HepG2 (cell line): ENCODE data around the gene SYMPK. TPM values are rescaled to one million over a fixed set of nuclear protein-coding genes. Genes with fewer than 3 reads are reported as not detected.

ENCODE experiments used
- CBX2 ChIP-seq, 2 experiments: fragments of 200-600 bp in 1 of 2; sonication (generic); formaldehyde crosslinking in 1 of 2; IDR thresholded peaks; 2 replicates each; pipeline versions ENCODE4 v1.7.0 to v1.8.1; 2018 to 2022; ENCODE audit warnings: low read depth in 2 of 2, low read length in 1 of 2, mild to moderate bottlenecking in 1 of 2, missing genetic modification reagents in 1 of 2
- MZF1 ChIP-seq: sonication (generic); formaldehyde crosslinking; IDR thresholded peaks from 2 replicates; pipeline ENCODE4 v1.8.1; 2023; ENCODE audit warnings: mild to moderate bottlenecking, missing genetic modification reagents, borderline replicate concordance
- NFYB ChIP-seq: sonication (generic); formaldehyde crosslinking; IDR thresholded peaks from 2 replicates; pipeline ENCODE4 v1.4.0; 2020; ENCODE audit warnings: missing genetic modification reagents
- PCBP1 ChIP-seq: fragments of 200-400 bp; formaldehyde crosslinking; IDR thresholded peaks from 2 replicates; pipeline ENCODE4 v1.6.1; 2017; ENCODE audit warnings: mild to moderate bottlenecking, low read depth, low read length, borderline replicate concordance
- ZFP37 ChIP-seq: sonication (generic); formaldehyde crosslinking; IDR thresholded peaks from 2 replicates; pipeline ENCODE4 v1.4.0; 2020; ENCODE audit warnings: missing genetic modification reagents, borderline replicate concordance
- ZMAT3 ChIP-seq: sonication (generic); formaldehyde crosslinking; conservative IDR thresholded peaks from 2 replicates; pipeline ENCODE4 v1.7.0; 2021; ENCODE audit warnings: missing genetic modification reagents
- ZNF510 ChIP-seq: sonication (generic); formaldehyde crosslinking; IDR thresholded peaks from 2 replicates; pipeline ENCODE4 v1.4.0; 2020; ENCODE audit warnings: low read depth, mild to moderate bottlenecking, missing genetic modification reagents
- polyA plus RNA-seq, 8 experiments: library from polyadenylated mRNA; depleted of rRNA in 3 of 8; stranded (reverse) in 7 of 8; unstranded in 1 of 8; fragments of >200 nt; fragmentation: Illumina TruSeq in 4 of 8; extraction: Trizol in 4 of 8; gene quantifications; 2 replicates each; pipeline versions ENCODE4 v1.2.1 to v1.2.3, GENCODE V29; 2011 to 2016; ENCODE audit warnings: low read depth in 4 of 8, missing spikeins in 1 of 8, mixed read lengths in 1 of 8; ENCODE audit not compliant: insufficient read depth in 1 of 8
- total RNA-seq, 5 experiments: library from RNA; depleted of rRNA; stranded (reverse); fragments of >200 nt; fragmentation: Illumina TruSeq; extraction: Trizol; gene quantifications; 2 replicates each; pipeline ENCODE4 v1.2.3, GENCODE V29; 2016; ENCODE audit warnings: low read depth in 1 of 5
- TF ChIP-seq, protein P1 (sequence below), 2 experiments: fragments of 450-650 bp in 1 of 2; sonication (generic) in 1 of 2; formaldehyde crosslinking in 1 of 2; IDR thresholded peaks; 2 replicates each; pipeline versions ENCODE4 v1.6.1 to v1.8.0; 2016 to 2022; ENCODE audit warnings: antibody characterized with exemption in 1 of 2, mild to moderate bottlenecking in 1 of 2, missing genetic modification reagents in 1 of 2
- TF ChIP-seq, protein P2 (sequence below): sonication (generic); formaldehyde crosslinking; IDR thresholded peaks from 2 replicates; pipeline ENCODE4 v1.8.0; 2023; ENCODE audit warnings: mild to moderate bottlenecking, missing genetic modification reagents
- TF ChIP-seq, protein P3 (sequence below): sonication (generic); formaldehyde crosslinking; IDR thresholded peaks from 2 replicates; pipeline ENCODE4 v1.9.0; 2021; ENCODE audit warnings: mild to moderate bottlenecking, missing genetic modification reagents
- TF ChIP-seq, protein P4 (sequence below): sonication (generic); formaldehyde crosslinking; IDR thresholded peaks from 2 replicates; pipeline ENCODE4 v1.4.0; 2020; ENCODE audit warnings: missing genetic modification reagents

Gene SYMPK
- total and polyA plus RNA-seq, 2 of the 13 experiments (the other 11 are each of a cell fraction or from before 2014, with no cell fraction given), result 21.9 to 55.7 TPM

DNA sequence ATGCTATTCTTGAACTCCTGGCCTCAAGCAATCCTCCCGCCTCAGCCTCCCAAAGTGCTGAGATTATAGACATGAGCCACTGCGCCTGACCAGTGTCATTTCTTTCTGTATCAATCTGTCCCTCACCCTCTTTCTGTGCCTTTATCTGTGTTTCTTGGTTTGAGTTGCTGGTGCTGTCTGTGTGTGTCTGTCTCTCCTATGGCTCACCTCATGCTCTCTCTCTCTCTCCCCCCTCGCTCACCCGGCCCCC lies 13.1 kb upstream of the SYMPK start (continued):
- TF ChIP-seq, protein P1, sequence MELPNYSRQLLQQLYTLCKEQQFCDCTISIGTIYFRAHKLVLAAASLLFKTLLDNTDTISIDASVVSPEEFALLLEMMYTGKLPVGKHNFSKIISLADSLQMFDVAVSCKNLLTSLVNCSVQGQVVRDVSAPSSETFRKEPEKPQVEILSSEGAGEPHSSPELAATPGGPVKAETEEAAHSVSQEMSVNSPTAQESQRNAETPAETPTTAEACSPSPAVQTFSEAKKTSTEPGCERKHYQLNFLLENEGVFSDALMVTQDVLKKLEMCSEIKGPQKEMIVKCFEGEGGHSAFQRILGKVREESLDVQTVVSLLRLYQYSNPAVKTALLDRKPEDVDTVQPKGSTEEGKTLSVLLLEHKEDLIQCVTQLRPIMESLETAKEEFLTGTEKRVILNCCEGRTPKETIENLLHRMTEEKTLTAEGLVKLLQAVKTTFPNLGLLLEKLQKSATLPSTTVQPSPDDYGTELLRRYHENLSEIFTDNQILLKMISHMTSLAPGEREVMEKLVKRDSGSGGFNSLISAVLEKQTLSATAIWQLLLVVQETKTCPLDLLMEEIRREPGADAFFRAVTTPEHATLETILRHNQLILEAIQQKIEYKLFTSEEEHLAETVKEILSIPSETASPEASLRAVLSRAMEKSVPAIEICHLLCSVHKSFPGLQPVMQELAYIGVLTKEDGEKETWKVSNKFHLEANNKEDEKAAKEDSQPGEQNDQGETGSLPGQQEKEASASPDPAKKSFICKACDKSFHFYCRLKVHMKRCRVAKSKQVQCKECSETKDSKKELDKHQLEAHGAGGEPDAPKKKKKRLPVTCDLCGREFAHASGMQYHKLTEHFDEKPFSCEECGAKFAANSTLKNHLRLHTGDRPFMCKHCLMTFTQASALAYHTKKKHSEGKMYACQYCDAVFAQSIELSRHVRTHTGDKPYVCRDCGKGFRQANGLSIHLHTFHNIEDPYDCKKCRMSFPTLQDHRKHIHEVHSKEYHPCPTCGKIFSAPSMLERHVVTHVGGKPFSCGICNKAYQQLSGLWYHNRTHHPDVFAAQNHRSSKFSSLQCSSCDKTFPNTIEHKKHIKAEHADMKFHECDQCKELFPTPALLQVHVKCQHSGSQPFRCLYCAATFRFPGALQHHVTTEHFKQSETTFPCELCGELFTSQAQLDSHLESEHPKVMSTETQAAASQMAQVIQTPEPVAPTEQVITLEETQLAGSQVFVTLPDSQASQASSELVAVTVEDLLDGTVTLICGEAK (IDR thresholded peaks at IDR 0.05), result peak; percentile 22; the same call in 1 of the 2 replicates
- TF ChIP-seq, protein P1 (CRISPR knock-in tag; IDR thresholded peaks at IDR 0.05), result no peak
- TF ChIP-seq ZNF510 (CRISPR knock-in tag) (0 out of 2 replicates have a peak, but pooled peaks have one; percentile 46), CBX2 (IDR thresholded peaks at IDR 0.05; ENCODE audit: low read depth, low read length) (no peak), CBX2 (CRISPR knock-in tag; IDR thresholded peaks at IDR 0.05; ENCODE audit: low read depth) (no peak), MZF1 (CRISPR knock-in tag) (no peak), PCBP1 (no peak), ZFP37 (0 out of 2 replicates have a peak, but pooled peaks have one; percentile 62), ZMAT3 (CRISPR knock-in tag) (0 out of 2 replicates have a peak, but pooled peaks have one; percentile 0), NFYB (CRISPR knock-in tag) (no peak)
- TF ChIP-seq, protein P2, sequence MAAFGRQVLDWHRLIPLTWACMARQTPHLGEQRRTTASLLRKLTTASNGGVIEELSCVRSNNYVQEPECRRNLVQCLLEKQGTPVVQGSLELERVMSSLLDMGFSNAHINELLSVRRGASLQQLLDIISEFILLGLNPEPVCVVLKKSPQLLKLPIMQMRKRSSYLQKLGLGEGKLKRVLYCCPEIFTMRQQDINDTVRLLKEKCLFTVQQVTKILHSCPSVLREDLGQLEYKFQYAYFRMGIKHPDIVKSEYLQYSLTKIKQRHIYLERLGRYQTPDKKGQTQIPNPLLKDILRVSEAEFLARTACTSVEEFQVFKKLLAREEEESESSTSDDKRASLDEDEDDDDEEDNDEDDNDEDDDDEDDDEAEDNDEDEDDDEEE, result 0 out of 2 replicates have a peak, but pooled peaks have one; percentile 27
- TF ChIP-seq, protein P3, sequence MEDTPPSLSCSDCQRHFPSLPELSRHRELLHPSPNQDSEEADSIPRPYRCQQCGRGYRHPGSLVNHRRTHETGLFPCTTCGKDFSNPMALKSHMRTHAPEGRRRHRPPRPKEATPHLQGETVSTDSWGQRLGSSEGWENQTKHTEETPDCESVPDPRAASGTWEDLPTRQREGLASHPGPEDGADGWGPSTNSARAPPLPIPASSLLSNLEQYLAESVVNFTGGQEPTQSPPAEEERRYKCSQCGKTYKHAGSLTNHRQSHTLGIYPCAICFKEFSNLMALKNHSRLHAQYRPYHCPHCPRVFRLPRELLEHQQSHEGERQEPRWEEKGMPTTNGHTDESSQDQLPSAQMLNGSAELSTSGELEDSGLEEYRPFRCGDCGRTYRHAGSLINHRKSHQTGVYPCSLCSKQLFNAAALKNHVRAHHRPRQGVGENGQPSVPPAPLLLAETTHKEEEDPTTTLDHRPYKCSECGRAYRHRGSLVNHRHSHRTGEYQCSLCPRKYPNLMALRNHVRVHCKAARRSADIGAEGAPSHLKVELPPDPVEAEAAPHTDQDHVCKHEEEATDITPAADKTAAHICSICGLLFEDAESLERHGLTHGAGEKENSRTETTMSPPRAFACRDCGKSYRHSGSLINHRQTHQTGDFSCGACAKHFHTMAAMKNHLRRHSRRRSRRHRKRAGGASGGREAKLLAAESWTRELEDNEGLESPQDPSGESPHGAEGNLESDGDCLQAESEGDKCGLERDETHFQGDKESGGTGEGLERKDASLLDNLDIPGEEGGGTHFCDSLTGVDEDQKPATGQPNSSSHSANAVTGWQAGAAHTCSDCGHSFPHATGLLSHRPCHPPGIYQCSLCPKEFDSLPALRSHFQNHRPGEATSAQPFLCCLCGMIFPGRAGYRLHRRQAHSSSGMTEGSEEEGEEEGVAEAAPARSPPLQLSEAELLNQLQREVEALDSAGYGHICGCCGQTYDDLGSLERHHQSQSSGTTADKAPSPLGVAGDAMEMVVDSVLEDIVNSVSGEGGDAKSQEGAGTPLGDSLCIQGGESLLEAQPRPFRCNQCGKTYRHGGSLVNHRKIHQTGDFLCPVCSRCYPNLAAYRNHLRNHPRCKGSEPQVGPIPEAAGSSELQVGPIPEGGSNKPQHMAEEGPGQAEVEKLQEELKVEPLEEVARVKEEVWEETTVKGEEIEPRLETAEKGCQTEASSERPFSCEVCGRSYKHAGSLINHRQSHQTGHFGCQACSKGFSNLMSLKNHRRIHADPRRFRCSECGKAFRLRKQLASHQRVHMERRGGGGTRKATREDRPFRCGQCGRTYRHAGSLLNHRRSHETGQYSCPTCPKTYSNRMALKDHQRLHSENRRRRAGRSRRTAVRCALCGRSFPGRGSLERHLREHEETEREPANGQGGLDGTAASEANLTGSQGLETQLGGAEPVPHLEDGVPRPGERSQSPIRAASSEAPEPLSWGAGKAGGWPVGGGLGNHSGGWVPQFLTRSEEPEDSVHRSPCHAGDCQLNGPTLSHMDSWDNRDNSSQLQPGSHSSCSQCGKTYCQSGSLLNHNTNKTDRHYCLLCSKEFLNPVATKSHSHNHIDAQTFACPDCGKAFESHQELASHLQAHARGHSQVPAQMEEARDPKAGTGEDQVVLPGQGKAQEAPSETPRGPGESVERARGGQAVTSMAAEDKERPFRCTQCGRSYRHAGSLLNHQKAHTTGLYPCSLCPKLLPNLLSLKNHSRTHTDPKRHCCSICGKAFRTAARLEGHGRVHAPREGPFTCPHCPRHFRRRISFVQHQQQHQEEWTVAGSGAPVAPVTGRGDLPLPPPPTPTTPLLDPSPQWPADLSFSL (CRISPR knock-in tag), result peak; percentile 57; the same call in 1 of the 2 replicates
- TF ChIP-seq, protein P4, sequence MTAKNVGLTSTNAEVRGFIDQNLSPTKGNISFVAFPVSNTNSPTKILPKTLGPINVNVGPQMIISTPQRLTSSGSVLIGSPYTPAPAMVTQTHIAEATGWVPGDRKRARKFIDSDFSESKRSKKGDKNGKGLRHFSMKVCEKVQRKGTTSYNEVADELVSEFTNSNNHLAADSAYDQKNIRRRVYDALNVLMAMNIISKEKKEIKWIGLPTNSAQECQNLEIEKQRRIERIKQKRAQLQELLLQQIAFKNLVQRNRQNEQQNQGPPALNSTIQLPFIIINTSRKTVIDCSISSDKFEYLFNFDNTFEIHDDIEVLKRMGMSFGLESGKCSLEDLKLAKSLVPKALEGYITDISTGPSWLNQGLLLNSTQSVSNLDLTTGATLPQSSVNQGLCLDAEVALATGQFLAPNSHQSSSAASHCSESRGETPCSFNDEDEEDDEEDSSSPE (CRISPR knock-in tag), result no peak
